Naive thymus-derived CD4-positive, alpha-beta T cell (primary cell): ENCODE data around the gene SLC13A3. TPM values are rescaled to one million over a fixed set of nuclear protein-coding genes. Genes with fewer than 3 reads are reported as not detected.
A peak's percentile ranks its signal among the peaks of the same experiment; 100 is the strongest.

ENCODE experiments used
- ATAC-seq: fragments of 150-1000 bp; cut with Tn5 transposase; 2 replicates; pipeline ENCODE4 v1.10.0; 2021; ENCODE audit warnings: mild to moderate bottlenecking, moderate library complexity
- CTCF ChIA-PET: fragments of 350-600 bp; sonication (Branson Sonifier 250); formaldehyde crosslinking; loops from one replicate; lab custom pipeline; 2021; ENCODE audit warnings: antibody characterized with exemption; lab: Charles Lee
- POLR2A ChIA-PET: fragments of 350-600 bp; sonication (Branson Sonifier 250); formaldehyde crosslinking; loops from one replicate; lab custom pipeline; 2021; ENCODE audit warnings: antibody characterized with exemption, inconsistent platforms; lab: Charles Lee
- DNase-seq, 9 donors: peaks; one replicate each; pipeline versions ENCODE4 v3.0.0 to v3.0.0-alpha.2; 2020 to 2022; ENCODE audit warnings: mixed read lengths in 1 of 9
- H3K27ac ChIP-seq: one replicate; pipeline ENCODE4 v1.7.0; 2013; ENCODE audit warnings: mild to moderate bottlenecking, low read depth, low read length, moderate library complexity
- H3K27me3 ChIP-seq, 2 donors: one replicate each; pipeline ENCODE4 v1.7.0; 2013; ENCODE audit warnings: low read length in 2 of 2, mild to moderate bottlenecking in 2 of 2, moderate library complexity in 2 of 2; ENCODE audit not compliant: control insufficient read depth in 2 of 2, insufficient read depth in 2 of 2
- H3K36me3 ChIP-seq, 3 experiments: 1 replicate in 2 of 3; 2 replicates in 1 of 3; pipeline ENCODE4 v1.7.0; 2013; ENCODE audit warnings: low read length in 3 of 3, mild to moderate bottlenecking in 3 of 3, moderate library complexity in 1 of 3; ENCODE audit not compliant: insufficient read depth in 3 of 3, control insufficient read depth in 2 of 3
- H3K4me1 ChIP-seq, 2 donors: one replicate each; pipeline ENCODE4 v1.7.0; 2013; ENCODE audit warnings: low read length in 2 of 2, mild to moderate bottlenecking in 2 of 2, moderate library complexity in 1 of 2; ENCODE audit not compliant: control insufficient read depth in 2 of 2, insufficient read depth in 2 of 2
- H3K4me3 ChIP-seq: 2 replicates; pipeline ENCODE4 v1.7.0; 2013; ENCODE audit warnings: mild to moderate bottlenecking, low read length
- H3K9me3 ChIP-seq, 3 experiments: 1 replicate in 2 of 3; 2 replicates in 1 of 3; pipeline ENCODE4 v1.7.0; 2013; ENCODE audit warnings: low read length in 3 of 3; ENCODE audit not compliant: control insufficient read depth in 2 of 3
- H3K27ac Mint-ChIP-seq, 9 donors: one replicate each; pipeline ENCODE4 v1.8.0; 2020 to 2022; ENCODE audit warnings: mixed read lengths in 9 of 9, mild to moderate bottlenecking in 8 of 9, moderate library complexity in 5 of 9, inconsistent platforms in 2 of 9
- H3K27me3 Mint-ChIP-seq, 5 donors: one replicate each; pipeline ENCODE4 v1.8.0; 2021 to 2022; ENCODE audit warnings: mixed read lengths in 5 of 5, mild to moderate bottlenecking in 1 of 5
- H3K36me3 Mint-ChIP-seq, 5 donors: one replicate each; pipeline ENCODE4 v1.8.0; 2020 to 2022; ENCODE audit warnings: mixed read lengths in 5 of 5, mild to moderate bottlenecking in 3 of 5, inconsistent platforms in 1 of 5
- H3K4me1 Mint-ChIP-seq, 7 donors: one replicate each; pipeline ENCODE4 v1.8.0; 2020 to 2022; ENCODE audit warnings: mixed read lengths in 7 of 7, mild to moderate bottlenecking in 3 of 7, inconsistent platforms in 1 of 7
- H3K4me3 Mint-ChIP-seq, 10 donors: one replicate each; pipeline ENCODE4 v1.8.0; 2020 to 2022; ENCODE audit warnings: mild to moderate bottlenecking in 10 of 10, mixed read lengths in 10 of 10, moderate library complexity in 6 of 10, inconsistent platforms in 2 of 10
- H3K9me3 Mint-ChIP-seq, 11 donors: one replicate each; pipeline ENCODE4 v1.8.0; 2020 to 2022; ENCODE audit warnings: mixed read lengths in 11 of 11, mild to moderate bottlenecking in 4 of 11, inconsistent platforms in 1 of 11, moderate library complexity in 1 of 11
- intact Hi-C, 2 donors: fragments of 100-400 bp; cut with micrococcal nuclease; formaldehyde crosslinking; loops; one replicate each; pipeline ENCODE4 v1.15.1; 2023
- polyA plus RNA-seq, 2 donors: library from polyadenylated mRNA; unstranded; fragments of 300-500 nt; fragmentation: Illumina TruSeq; gene quantifications; one replicate each; pipeline ENCODE4 v1.2.3, GENCODE V29; 2021
- total RNA-seq, 6 experiments: library from RNA in 5 of 6; stranded (reverse) in 5 of 6; gene quantifications; 1 replicate in 5 of 6; 2 replicates in 1 of 6; pipeline ENCODE4 v1.2.3 and lab custom pipeline; 2021 to 2026

The SLC13A3 gene
- total and polyA plus RNA-seq, 7 experiments from 2014 or later, result 0.16 to 0.41 (median 0.30) TPM; not detected in 3

DNA sequence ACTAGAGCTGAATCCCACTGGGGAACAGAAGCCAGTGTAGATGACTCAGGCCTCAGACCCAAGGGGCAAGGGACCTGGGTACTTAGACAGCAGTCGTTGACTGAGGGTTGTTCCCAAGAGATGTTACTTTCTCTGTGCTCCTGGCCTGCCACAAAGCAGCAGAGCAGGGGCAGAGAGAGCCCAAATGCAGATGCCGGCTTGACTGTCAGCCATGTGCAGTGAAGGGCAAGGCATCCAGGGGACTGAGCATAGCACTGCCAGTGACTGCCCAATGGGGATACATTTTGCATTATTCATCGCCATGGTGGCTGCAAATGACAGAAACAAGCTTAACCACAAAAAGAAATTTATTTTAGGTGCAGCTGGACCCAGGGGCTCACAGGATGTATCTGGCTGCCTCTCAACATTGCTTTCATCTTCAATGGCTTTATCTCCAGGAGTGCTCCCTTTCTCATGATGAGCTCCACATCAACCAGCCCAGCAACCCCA lies 45.6 kb upstream of the SLC13A3 start:
- Histone ChIP-seq H3K4me1 (no peaks in the 10 kb centered on the region), H3K36me3 (no peaks in the 10 kb centered on the region), H3K9me3 (no peaks in the 10 kb centered on the region), H3K27me3 (no peaks in the 10 kb centered on the region), H3K4me3 (no peak overlapping the region), H3K27ac (no peak overlapping the region)
- Mint-ChIP-seq H3K27ac (no peak overlapping the region), H3K4me1 (peaks cover 0 to 9% (median 6%) of the 10 kb centered on the region in 7 donors), H3K27me3 (peaks cover 10 to 37% (median 27%) of the 10 kb centered on the region in 5 donors), H3K9me3 (peaks cover 0 to 5% (median 0%) of the 10 kb centered on the region in 11 donors), H3K36me3 (peaks cover 0 to 4% (median 0%) of the 10 kb centered on the region in 5 donors), H3K4me3 (no peak overlapping the region)
- CTCF ChIA-PET, result interaction anchor here (0.8 kb wide), 1 partner anchor 509 kb away, joined by 5 read pairs; no protein-coding TSS in a partner anchor
- no peak for ATAC-seq
- DNase-seq, result no peak
- intact Hi-C loops, result no loop called here
- POLR2A ChIA-PET, result no interaction called here

GRCh38 chr20:46695892-46696291 lies 44.6 kb upstream of the SLC13A3 start:
- Histone ChIP-seq H3K4me1 (no peaks in the 10 kb centered on the region), H3K36me3 (no peaks in the 10 kb centered on the region), H3K27ac (no peak overlapping the region), H3K4me3 (no peak overlapping the region), H3K27me3 (no peaks in the 10 kb centered on the region), H3K9me3 (no peaks in the 10 kb centered on the region)
- ChIA-PET POLR2A (no interaction called here), CTCF (no interaction called here)
- no peak for ATAC-seq
- no peak overlapping the region for H3K27ac Mint-ChIP-seq
- DNase-seq, result no peak
- intact Hi-C loops, result no loop called here
- peaks cover 0 to 10% (median 7%) of the 10 kb centered on the region in 7 donors for H3K4me1 Mint-ChIP-seq
- peaks cover 0 to 5% (median 0%) of the 10 kb centered on the region in 11 donors for H3K9me3 Mint-ChIP-seq
- peaks cover 0 to 4% (median 0%) of the 10 kb centered on the region in 5 donors for H3K36me3 Mint-ChIP-seq
- H3K4me3 Mint-ChIP-seq, result no peak overlapping the region
- H3K27me3 Mint-ChIP-seq, result peaks cover 9 to 32% (median 21%) of the 10 kb centered on the region in 5 donors

DNA sequence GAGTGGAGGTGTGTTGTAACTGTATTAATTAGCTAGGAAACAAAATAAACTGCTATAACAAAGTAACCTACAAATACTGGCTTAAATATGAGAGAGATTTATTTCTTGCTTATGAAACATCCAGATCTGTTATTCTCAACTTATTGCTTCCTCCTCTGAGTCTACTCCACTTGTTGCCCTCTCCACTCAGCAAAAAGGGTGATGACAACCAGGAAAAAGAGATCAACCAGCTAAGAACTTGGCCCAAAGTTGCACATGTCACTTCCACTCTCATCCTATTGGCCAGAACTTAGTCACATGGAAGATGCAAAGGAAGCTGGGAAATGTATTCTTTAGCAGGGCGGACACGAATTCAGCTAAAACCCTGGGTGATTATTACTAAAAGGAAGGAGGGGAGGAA lies 43.2 kb upstream of the SLC13A3 start:
- H3K27me3 Mint-ChIP-seq, result peaks cover 0 to 18% (median 7%) of the 10 kb centered on the region in 5 donors
- peak in 3 of 9 donors; percentile 8 to 27 (median 25) for DNase-seq
- Histone ChIP-seq H3K27me3 (no peaks in the 10 kb centered on the region), H3K4me1 (peaks cover 0 to 4% of the 10 kb centered on the region in 2 donors), H3K9me3 (no peaks in the 10 kb centered on the region), H3K36me3 (no peaks in the 10 kb centered on the region), H3K4me3 (no peak overlapping the region), H3K27ac (no peak overlapping the region)
- H3K27ac Mint-ChIP-seq, result peak overlapping the region in 1 of 9 donors; percentile 28
- H3K36me3 Mint-ChIP-seq, result peaks cover 0 to 7% (median 2%) of the 10 kb centered on the region in 5 donors
- ChIA-PET POLR2A (interaction anchor here (1.4 kb wide), 1 partner anchor 9 kb away, joined by 4 read pairs; no protein-coding TSS in a partner anchor), CTCF (interaction anchor here (1.2 kb wide), 1 partner anchor 12 kb away, joined by 4 read pairs; no protein-coding TSS in a partner anchor)
- H3K9me3 Mint-ChIP-seq, result peaks cover 0 to 3% (median 0%) of the 10 kb centered on the region in 11 donors
- peaks cover 0 to 18% (median 16%) of the 10 kb centered on the region in 7 donors for H3K4me1 Mint-ChIP-seq
- intact Hi-C loops, result no loop called here
- H3K4me3 Mint-ChIP-seq, result no peak overlapping the region
- peak; percentile 49 for ATAC-seq

GRCh38 chr20:46691196-46691595 lies 39.9 kb upstream of the SLC13A3 start:
- ChIA-PET CTCF (no interaction called here), POLR2A (no interaction called here)
- DNase-seq (no peak), ATAC-seq (no peak)
- intact Hi-C loops, result no loop called here
- H3K36me3 ChIP-seq, result peaks cover 0 to 14% (median 0%) of the 10 kb centered on the region in 3 experiments
- Mint-ChIP-seq H3K36me3 (peaks cover 0 to 16% (median 4%) of the 10 kb centered on the region in 5 donors), H3K4me3 (peak overlapping the region in 1 of 10 donors; percentile 62), H3K27ac (peak overlapping the region in 3 of 9 donors; percentile 39 to 54 (median 48)), H3K9me3 (peaks cover 0 to 3% (median 0%) of the 10 kb centered on the region in 11 donors), H3K27me3 (no peaks in the 10 kb centered on the region), H3K4me1 (peaks cover 24 to 44% (median 41%) of the 10 kb centered on the region in 7 donors)
- H3K9me3 ChIP-seq, result no peaks in the 10 kb centered on the region
- H3K4me3 ChIP-seq, result no peak overlapping the region
- H3K27ac ChIP-seq, result no peak overlapping the region
- no peaks in the 10 kb centered on the region for H3K27me3 ChIP-seq
- H3K4me1 ChIP-seq, result peaks cover 14 to 24% of the 10 kb centered on the region in 2 donors

DNA sequence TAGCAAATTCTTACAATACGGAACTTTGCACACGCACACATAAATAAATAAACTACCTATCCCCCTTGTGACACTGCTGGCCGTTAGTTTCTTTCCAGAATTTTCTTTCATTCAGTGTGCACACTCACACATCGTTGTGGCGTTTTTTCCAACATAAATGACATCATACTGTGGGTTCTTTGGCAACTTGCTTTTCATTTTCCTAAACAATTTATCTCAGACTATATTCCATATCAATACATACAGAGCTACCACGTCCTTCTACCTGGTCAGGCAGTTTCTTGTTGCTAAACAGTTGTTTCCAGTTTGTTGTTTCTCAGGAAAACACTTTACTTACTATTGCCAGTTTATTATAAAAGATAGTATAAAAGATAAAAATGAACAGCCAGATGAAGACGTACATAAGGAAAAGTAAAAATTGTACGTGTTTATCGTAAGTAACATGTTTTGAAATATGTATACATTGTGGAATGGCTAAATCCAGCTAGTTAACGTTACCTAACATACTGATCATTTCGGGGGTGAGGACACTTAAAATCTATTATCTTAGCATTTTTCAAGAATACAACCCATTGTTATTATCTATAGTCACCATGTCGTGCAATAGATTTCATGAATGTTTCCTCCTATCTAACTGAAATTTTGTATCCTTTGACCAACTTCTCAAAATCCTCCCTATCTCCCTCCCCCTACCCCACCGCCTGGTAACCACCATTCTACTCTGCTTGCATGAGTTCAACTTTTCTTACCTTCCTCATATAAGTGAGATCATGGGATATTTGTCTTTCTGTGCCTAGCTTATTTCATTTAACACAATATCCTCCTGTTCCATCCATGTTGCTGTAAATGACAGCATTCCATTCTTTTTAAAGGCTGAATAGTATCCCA lies 39.2 kb upstream of the SLC13A3 start:
- peak overlapping the region; percentile 38 to 97 (median 94) for H3K27ac Mint-ChIP-seq
- H3K4me3 Mint-ChIP-seq, result peak overlapping the region in 9 of 10 donors; percentile 53 to 100 (median 96)
- H3K9me3 Mint-ChIP-seq, result peaks cover 0 to 3% (median 0%) of the 10 kb centered on the region in 11 donors
- H3K4me3 ChIP-seq, result no peak overlapping the region
- intact Hi-C loops, result no loop called here
- no peaks in the 10 kb centered on the region for H3K27me3 Mint-ChIP-seq
- H3K9me3 ChIP-seq, result no peaks in the 10 kb centered on the region
- H3K4me1 ChIP-seq, result peaks cover 20 to 30% of the 10 kb centered on the region in 2 donors
- H3K36me3 ChIP-seq, result peaks cover 0 to 14% (median 0%) of the 10 kb centered on the region in 3 experiments
- no peak for DNase-seq
- H3K27me3 ChIP-seq, result no peaks in the 10 kb centered on the region
- peaks cover 30 to 50% (median 44%) of the 10 kb centered on the region in 7 donors for H3K4me1 Mint-ChIP-seq
- peak overlapping the region; percentile 90 for H3K27ac ChIP-seq
- peaks cover 0 to 21% (median 9%) of the 10 kb centered on the region in 5 donors for H3K36me3 Mint-ChIP-seq
- POLR2A ChIA-PET, result interaction anchor here (0.5 to 1.2 kb wide), 3 partner anchors 10 to 56 kb away, joined by 3 to 4 read pairs (median 3); no protein-coding TSS in a partner anchor
- CTCF ChIA-PET, result interaction anchor here (0.6 kb wide), 1 partner anchor 79 kb away, joined by 3 read pairs; no protein-coding TSS in a partner anchor
- no peak for ATAC-seq

- H3K9me3 Mint-ChIP-seq, result peaks cover 0 to 3% (median 0%) of the 10 kb centered on the region in 11 donors
- peaks cover 36 to 56% (median 49%) of the 10 kb centered on the region in 7 donors for H3K4me1 Mint-ChIP-seq
- CTCF ChIA-PET, result no interaction called here
- Histone ChIP-seq H3K27me3 (no peaks in the 10 kb centered on the region), H3K36me3 (peaks cover 0 to 15% (median 0%) of the 10 kb centered on the region in 3 experiments), H3K4me3 (peak overlapping the region; percentile 84), H3K4me1 (peaks cover 20 to 30% of the 10 kb centered on the region in 2 donors), H3K27ac (peak overlapping the region; percentile 90), H3K9me3 (no peaks in the 10 kb centered on the region)
- H3K27me3 Mint-ChIP-seq, result no peaks in the 10 kb centered on the region
- intact Hi-C loops, result loop anchor here (1.0 to 10.0 kb wide), 12 partner anchors 283 to 1805 kb away; partner anchors contain the start of genes ELMO2 (in 2 of the 2), ZMYND8 (in 2 of the 2), CDH22 (in 1 of the 2) and DNTTIP1 (in 1 of the 2)
- POLR2A ChIA-PET, result interaction anchor here (0.5 to 1.2 kb wide), 3 partner anchors 9 to 55 kb away, joined by 3 to 4 read pairs (median 3); no protein-coding TSS in a partner anchor
- ATAC-seq (no peak), DNase-seq (no peak)
- peaks cover 4 to 25% (median 14%) of the 10 kb centered on the region in 5 donors for H3K36me3 Mint-ChIP-seq
- H3K27ac Mint-ChIP-seq, result peak overlapping the region; percentile 91 to 97 (median 95)
- H3K4me3 Mint-ChIP-seq, result peak overlapping the region; percentile 90 to 100 (median 96)
Measured at GRCh38 chr20:46689754-46690085, 38.5 kb upstream of the SLC13A3 start.
